MM.1S (cell line): ENCODE results near the gene HECTD2.

ENCODE experiments used
- CTCF ChIP-seq: fragments of 300-600 bp; sonication (generic); IDR thresholded peaks from 2 replicates; pipeline ENCODE4 v1.5.1; 2016; ENCODE audit warnings: antibody characterized with exemption, low read length, mixed read lengths
- EZH2phosphoT487 ChIP-seq: fragments of 300-600 bp; sonication (generic); IDR thresholded peaks from 2 replicates; pipeline ENCODE4 v1.6.1; 2018; ENCODE audit warnings: antibody characterized with exemption, low read length

DNA sequence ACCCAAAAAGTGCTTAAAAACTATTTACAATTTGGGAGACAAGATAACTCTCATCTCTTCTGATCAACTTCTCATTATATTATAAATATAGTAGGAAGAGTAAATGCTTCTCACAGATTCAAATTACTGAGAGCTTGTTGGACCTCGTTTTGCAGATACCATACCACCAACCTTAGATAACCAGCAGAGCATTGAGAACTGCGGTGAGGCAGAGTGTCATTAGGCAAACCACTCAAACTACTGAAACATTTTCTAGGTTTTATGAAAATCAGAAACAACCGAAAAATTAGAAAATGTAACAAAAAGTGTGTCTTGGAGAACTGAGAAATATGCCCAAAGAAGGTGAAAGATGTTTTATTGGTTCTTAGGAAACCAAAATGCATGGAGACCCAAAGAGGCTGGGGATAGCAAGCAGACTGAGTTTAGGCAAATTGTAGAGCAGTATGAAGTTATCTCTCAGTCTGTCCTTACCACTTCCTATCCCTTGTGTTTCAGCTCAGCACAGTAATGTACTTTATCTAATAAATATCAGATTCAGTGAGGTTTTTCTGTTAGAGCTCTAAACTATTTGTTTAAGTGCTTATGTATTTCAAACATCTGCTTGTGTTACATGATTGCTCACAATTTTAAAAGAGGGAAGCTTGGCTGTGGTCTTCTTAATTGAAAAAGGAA lies 77.9 kb downstream of the HECTD2 start:
- TF ChIP-seq CTCF (no peak), EZH2phosphoT487 (no peak)
